Stromal cell of bone marrow (primary cell): Measurements from ENCODE around the gene PCSK4.

Experiments
- DNase-seq: peaks from one replicate; pipeline ENCODE4 v3.0.0-alpha.2; 2012; ENCODE audit warnings: low read depth

PCSK4 gene

GRCh38 chr19:1438035-1438932 lies 51.9 kb downstream of the PCSK4 start, which contains the start of gene RPS15:
Gene RPS15, plus strand, starts transcription at chr19:1438396. Its CDS starts 30 bp downstream, at chr19:1438426.
- DNase-seq, result peak; percentile 83

DNA sequence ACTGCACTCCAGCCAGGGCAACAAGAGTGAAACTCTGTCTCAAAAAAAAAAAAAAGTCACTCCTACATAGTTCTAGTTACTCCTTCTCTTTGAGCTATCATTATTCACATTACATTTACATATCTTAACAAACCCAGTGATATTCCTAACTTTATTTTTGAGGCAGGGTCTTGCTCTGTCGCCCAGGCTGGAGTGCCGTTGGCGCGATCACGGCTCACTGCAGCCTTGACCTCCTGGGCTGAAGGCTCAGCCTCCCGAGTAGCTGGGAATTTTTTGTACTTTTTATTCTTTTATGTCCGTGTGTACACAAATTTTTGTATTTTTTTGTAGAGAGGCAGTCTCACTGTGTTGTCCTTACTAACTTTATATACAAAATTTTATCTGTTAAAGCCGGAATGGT lies 52.5 kb downstream of the PCSK4 start:
- no peak for DNase-seq

- no peak for DNase-seq
Observed at GRCh38 chr19:1435378-1435989, 54.7 kb downstream of the PCSK4 start.

- DNase-seq, result no peak
Observed at GRCh38 chr19:1434577-1435060, 55.5 kb downstream of the PCSK4 start.

- DNase-seq, result no peak
Observed at GRCh38 chr19:1434040-1434366, 56.1 kb downstream of the PCSK4 start.

GRCh38 chr19:1433119-1434039 lies 56.8 kb downstream of the PCSK4 start:
- DNase-seq, result no peak

DNA sequence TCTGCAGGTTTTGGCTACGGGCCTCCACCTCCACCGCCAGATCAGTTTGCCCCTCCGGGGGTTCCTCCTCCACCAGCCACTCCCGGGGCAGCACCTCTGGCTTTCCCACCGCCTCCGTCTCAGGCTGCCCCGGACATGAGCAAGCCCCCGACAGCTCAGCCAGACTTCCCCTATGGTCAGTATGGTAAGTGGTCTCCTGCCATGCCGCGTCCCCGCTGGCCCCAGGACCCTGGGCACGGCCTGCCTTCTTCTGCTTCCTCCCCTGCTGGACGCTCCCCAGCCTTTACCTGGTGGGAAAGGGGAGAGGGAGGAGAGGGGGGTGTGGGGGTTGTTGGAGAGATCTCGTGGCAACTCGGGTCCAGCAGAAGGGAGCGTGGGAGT lies 57.7 kb downstream of the PCSK4 start:
- no peak for DNase-seq

GRCh38 chr19:1431759-1432506 lies 58.2 kb downstream of the PCSK4 start:
- no peak for DNase-seq
